GM12875 (cell line): Measurements from ENCODE around the gene ATP5MC2.
A peak's percentile ranks its signal among the peaks of the same experiment; 100 is the strongest.

Source experiments
- H3K4me3 ChIP-seq: one replicate; pipeline ENCODE4 v1.5.1; 2011; ENCODE audit warnings: low read depth, low read length, control low read depth
- CTCF ChIP-seq: IDR thresholded peaks from 2 replicates; pipeline ENCODE4 v1.5.1; 2011; ENCODE audit warnings: low read depth, mild to moderate bottlenecking, control low read depth, inconsistent platforms, low read length, moderate library complexity, borderline replicate concordance; ENCODE audit not compliant: insufficient read depth

ATP5MC2 gene

GRCh38 chr12:53677016-53677799, 1.3 kb upstream of the ATP5MC2 start:
- TF ChIP-seq CTCF = no peak
- peak overlapping the region; percentile 55 for H3K4me3 ChIP-seq

GRCh38 chr12:53676656-53677015, 753 bp upstream of the ATP5MC2 start:
- TF ChIP-seq CTCF = no peak
- peak overlapping the region; percentile 55 for H3K4me3 ChIP-seq

DNA sequence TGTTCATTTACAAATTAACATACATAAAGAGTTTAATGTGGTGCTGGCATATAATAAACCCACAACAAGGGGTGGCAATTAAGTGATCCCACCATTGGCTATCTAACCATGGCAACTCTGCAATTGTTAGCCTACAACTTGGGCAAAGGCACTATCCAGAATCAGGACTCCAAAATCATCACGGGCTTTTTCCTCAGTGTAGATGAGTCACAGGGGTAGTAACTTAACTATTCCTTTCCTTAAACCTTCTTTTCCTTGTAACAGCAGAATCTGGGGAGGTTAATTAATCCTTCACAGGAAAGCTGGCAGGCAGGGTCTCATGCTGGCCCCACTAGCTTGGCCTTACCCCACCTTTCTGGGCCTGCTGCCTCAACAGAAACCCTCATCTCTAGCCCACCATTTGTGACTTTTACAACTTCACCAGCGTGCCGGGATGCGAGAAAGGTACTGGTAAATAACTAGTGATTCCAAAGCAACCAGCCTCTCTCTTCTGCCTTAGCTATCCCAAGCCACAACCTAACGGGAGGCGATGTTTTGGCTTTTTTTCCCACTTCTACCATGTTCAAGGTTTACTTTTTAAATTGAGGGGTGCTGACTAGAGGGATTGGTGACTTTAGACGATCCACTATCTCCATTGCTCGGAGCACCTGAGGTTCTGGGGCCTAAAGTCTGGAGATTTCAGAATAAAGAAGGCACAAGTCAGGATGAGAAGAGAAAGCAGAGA, 744 bp downstream of the ATP5MC2 start:
- peak overlapping the region; percentile 76 for H3K4me3 ChIP-seq
- no peak for TF ChIP-seq CTCF

DNA sequence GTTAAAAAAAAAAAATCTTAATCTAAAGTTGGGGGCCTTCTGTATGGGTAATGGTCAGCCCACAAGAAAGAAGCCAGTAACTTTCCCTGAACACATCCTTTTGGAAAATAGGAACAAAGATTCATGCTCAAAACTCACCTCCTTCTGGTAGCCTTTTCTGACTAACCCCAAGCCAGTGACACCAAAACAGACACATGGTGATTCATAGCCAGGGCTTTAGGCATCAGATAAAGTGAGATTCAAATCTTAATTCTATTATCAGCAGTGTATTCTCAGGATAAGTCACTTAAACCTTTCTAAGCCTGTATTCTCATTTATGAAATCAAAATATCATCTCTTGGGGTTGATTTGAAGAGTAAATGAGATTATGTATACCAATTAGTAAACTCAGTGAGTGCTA, 4.9 kb downstream of the ATP5MC2 start:
- no peak for TF ChIP-seq CTCF

GRCh38 chr12:53670308-53670707, 5.6 kb downstream of the ATP5MC2 start:
- H3K4me3 ChIP-seq = no peak overlapping the region
- TF ChIP-seq CTCF = no peak

More for the DNA sequence above, 4.9 kb downstream of the ATP5MC2 start:
- H3K4me3 ChIP-seq = no peak overlapping the region

- TF ChIP-seq CTCF = no peak
- H3K4me3 ChIP-seq = no peak overlapping the region
Observed at GRCh38 chr12:53667080-53667479, 8.8 kb downstream of the ATP5MC2 start.

DNA sequence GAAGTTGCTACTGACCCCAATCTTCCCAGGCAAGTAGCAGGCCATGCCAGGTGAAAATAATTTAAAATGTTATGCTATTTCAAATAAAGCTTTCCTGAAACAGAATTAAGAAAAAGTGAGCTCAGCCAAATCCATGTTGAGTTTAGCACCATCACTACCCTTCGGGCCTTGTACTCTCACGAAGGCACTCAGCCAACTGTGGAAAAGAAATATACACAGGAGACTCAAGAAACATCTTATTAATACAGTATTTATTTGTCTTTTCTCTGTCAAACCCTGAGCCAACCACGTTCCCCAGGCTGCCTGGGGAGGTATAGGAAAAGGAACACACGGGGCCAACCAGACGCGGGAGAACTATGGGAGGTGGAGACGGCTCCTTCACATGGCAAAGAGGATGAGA, 10.9 kb downstream of the ATP5MC2 start:
- no peak for TF ChIP-seq CTCF
- no peak overlapping the region for H3K4me3 ChIP-seq
